ENCODE measurements around the gene CHRNB1.
"Not testable (repeated sequence)": the region's sequence is repeated elsewhere in the genome, so short reads cannot be mapped to it uniquely, and the experiment has no call there.

DNA sequence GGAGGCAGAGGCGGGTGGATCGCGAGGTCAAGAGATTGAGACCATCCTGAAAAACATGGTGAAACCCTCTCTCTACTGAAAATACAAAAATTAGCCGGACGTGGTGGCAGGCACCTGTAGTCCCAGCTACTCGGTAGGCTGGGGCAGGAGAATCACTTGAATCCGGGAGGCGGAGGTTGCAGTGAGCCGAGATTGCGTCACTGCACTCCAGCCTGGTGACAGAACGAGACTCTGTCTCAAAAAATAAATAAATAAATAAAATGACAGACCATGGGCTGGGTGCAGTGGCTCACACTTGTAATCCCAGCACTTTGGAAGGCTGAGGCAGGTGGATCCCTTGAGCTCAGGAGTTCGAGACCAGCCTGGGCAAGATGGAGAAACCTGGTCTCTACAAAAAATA, 25.0 kb downstream of the CHRNB1 start:
- not testable (repeated sequence) for TF ChIP-seq POLR2A (IDR thresholded peaks at IDR 0.05)
- TF ChIP-seq, protein P1, sequence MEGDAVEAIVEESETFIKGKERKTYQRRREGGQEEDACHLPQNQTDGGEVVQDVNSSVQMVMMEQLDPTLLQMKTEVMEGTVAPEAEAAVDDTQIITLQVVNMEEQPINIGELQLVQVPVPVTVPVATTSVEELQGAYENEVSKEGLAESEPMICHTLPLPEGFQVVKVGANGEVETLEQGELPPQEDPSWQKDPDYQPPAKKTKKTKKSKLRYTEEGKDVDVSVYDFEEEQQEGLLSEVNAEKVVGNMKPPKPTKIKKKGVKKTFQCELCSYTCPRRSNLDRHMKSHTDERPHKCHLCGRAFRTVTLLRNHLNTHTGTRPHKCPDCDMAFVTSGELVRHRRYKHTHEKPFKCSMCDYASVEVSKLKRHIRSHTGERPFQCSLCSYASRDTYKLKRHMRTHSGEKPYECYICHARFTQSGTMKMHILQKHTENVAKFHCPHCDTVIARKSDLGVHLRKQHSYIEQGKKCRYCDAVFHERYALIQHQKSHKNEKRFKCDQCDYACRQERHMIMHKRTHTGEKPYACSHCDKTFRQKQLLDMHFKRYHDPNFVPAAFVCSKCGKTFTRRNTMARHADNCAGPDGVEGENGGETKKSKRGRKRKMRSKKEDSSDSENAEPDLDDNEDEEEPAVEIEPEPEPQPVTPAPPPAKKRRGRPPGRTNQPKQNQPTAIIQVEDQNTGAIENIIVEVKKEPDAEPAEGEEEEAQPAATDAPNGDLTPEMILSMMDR (IDR thresholded peaks at IDR 0.05), result not testable (repeated sequence)

Data from heart left ventricle (tissue), 13 donors.